K562 (cell line): ENCODE data around the gene MLLT11. TPM values are rescaled to one million over a fixed set of nuclear protein-coding genes. Genes with fewer than 3 reads are reported as not detected.

Experiments
- BCOR ChIP-seq: fragments of 450-650 bp; IDR thresholded peaks from 2 replicates; pipeline ENCODE4 v1.6.1; 2016
- EHMT2 ChIP-seq: fragments of 450-650 bp; IDR thresholded peaks from 2 replicates; pipeline ENCODE4 v1.6.1; 2018; ENCODE audit warnings: antibody characterized with exemption
- EP400 ChIP-seq: fragments of 450-650 bp; IDR thresholded peaks from 2 replicates; pipeline ENCODE4 v1.6.1; 2017; ENCODE audit warnings: antibody characterized with exemption, mild to moderate bottlenecking, moderate library complexity
- FOXM1 ChIP-seq, 2 experiments: fragments of 450-650 bp in 1 of 2; sonication (generic) in 1 of 2; formaldehyde crosslinking in 1 of 2; IDR thresholded peaks; 2 replicates each; pipeline versions ENCODE4 v1.6.1 to v1.9.0; 2017 to 2022; ENCODE audit warnings: low read depth in 2 of 2, mild to moderate bottlenecking in 2 of 2, missing genetic modification reagents in 1 of 2, moderate library complexity in 1 of 2
- HNRNPL ChIP-seq: fragments of 200-400 bp; formaldehyde crosslinking; IDR thresholded peaks from 2 replicates; pipeline ENCODE4 v1.6.1; 2017; ENCODE audit warnings: low read depth, mild to moderate bottlenecking, low read length
- HNRNPLL ChIP-seq: fragments of 200-400 bp; formaldehyde crosslinking; IDR thresholded peaks from 2 replicates; pipeline ENCODE4 v1.6.1; 2017; ENCODE audit warnings: low read length, low read depth, mild to moderate bottlenecking; ENCODE audit not compliant: poor library complexity, severe bottlenecking
- MITF ChIP-seq: IDR thresholded peaks from 2 replicates; pipeline ENCODE4 v1.6.1; 2014; ENCODE audit warnings: antibody characterized with exemption
- NBN ChIP-seq: fragments of 450-650 bp; IDR thresholded peaks from 2 replicates; pipeline ENCODE4 v1.6.1; 2016; ENCODE audit warnings: low read depth, mild to moderate bottlenecking
- NONO ChIP-seq, 2 experiments: fragments of 200-400 bp in 1 of 2; fragments of 450-650 bp in 1 of 2; formaldehyde crosslinking in 1 of 2; IDR thresholded peaks; 2 replicates each; pipeline ENCODE4 v1.6.1; 2017; ENCODE audit warnings: low read depth in 2 of 2, mild to moderate bottlenecking in 2 of 2, moderate library complexity in 2 of 2, low read length in 1 of 2
- PCBP2 ChIP-seq: fragments of 200-400 bp; formaldehyde crosslinking; IDR thresholded peaks from 2 replicates; pipeline ENCODE4 v1.6.1; 2018; ENCODE audit warnings: low read length, low read depth, mild to moderate bottlenecking, moderate library complexity; ENCODE audit not compliant: poor library complexity, severe bottlenecking
- POLR2AphosphoS2 ChIP-seq: IDR thresholded peaks from 2 replicates; pipeline ENCODE4 v1.6.1; 2012; ENCODE audit warnings: low read length, improper control_type of control experiment
- PYGO2 ChIP-seq: fragments of 450-650 bp; IDR thresholded peaks from 2 replicates; pipeline ENCODE4 v1.6.1; 2016; ENCODE audit warnings: mild to moderate bottlenecking, missing genetic modification characterization, moderate library complexity, missing compliant biosample characterization
- SMAD1 ChIP-seq: fragments of 150-350 bp; IDR thresholded peaks from 2 replicates; pipeline ENCODE4 v1.6.1; 2014; ENCODE audit warnings: low read length, low read depth; ENCODE audit not compliant: partially characterized antibody
- SMARCE1 ChIP-seq: fragments of 450-650 bp; IDR thresholded peaks from 2 replicates; pipeline ENCODE4 v1.7.1; 2016; ENCODE audit warnings: mild to moderate bottlenecking
- SRSF1 ChIP-seq: fragments of 200-400 bp; formaldehyde crosslinking; IDR thresholded peaks from 2 replicates; pipeline ENCODE4 v1.6.1; 2017; ENCODE audit warnings: mild to moderate bottlenecking, low read depth, low read length, moderate library complexity
- TAF7 ChIP-seq: fragments of 450-650 bp; IDR thresholded peaks from 2 replicates; pipeline ENCODE4 v1.6.1; 2016; ENCODE audit warnings: missing genetic modification characterization, missing compliant biosample characterization
- WHSC1 ChIP-seq: IDR thresholded peaks from one replicate; pipeline ENCODE4 v1.6.1; 2012; ENCODE audit warnings: low read length, control low read depth, inconsistent platforms
- ZBTB17 ChIP-seq: fragments of 450-650 bp; formaldehyde crosslinking; IDR thresholded peaks from 2 replicates; pipeline ENCODE4 v1.4.0; 2020; ENCODE audit warnings: mild to moderate bottlenecking
- ZNF280B ChIP-seq: fragments of 250-450 bp; sonication (Bioruptor Pico); IDR thresholded peaks from 2 replicates; pipeline ENCODE4 v1.5.1; 2021; ENCODE audit warnings: mild to moderate bottlenecking
- ZNF75A ChIP-seq: fragments of 450-650 bp; formaldehyde crosslinking; IDR thresholded peaks from 2 replicates; pipeline ENCODE4 v1.4.0; 2020; ENCODE audit warnings: mild to moderate bottlenecking
- ZNF77 ChIP-seq: fragments of 250-450 bp; sonication (Bioruptor Pico); IDR thresholded peaks from 2 replicates; pipeline ENCODE4 v1.5.0; 2020
- ZNF79 ChIP-seq: fragments of 250-450 bp; sonication (Bioruptor Pico); IDR thresholded peaks from 2 replicates; pipeline ENCODE4 v1.4.0; 2020; ENCODE audit warnings: low read depth, mild to moderate bottlenecking, moderate library complexity
- polyA plus RNA-seq, 8 experiments: library from polyadenylated mRNA; depleted of rRNA in 4 of 8; stranded (reverse) in 5 of 8; unstranded in 3 of 8; fragments of >200 nt; fragmentation: Nextera tagmentation in 2 of 8; fragmentation: Illumina TruSeq in 1 of 8; extraction: Ambion mirVana in 2 of 8; extraction: Trizol in 1 of 8; gene quantifications; 2 replicates each; pipeline versions ENCODE4 v1.2.1 to v1.2.3, GENCODE V29; 2011 to 2014; ENCODE audit warnings: inconsistent platforms in 1 of 8, missing spikeins in 1 of 8
- total RNA-seq, 7 experiments: library from RNA; depleted of rRNA in 6 of 7; stranded (reverse); fragments of >200 nt in 6 of 7; fragmentation: Illumina TruSeq in 2 of 7; extraction: Trizol in 2 of 7; gene quantifications; 2 replicates each; pipeline versions ENCODE4 v1.2.1 to v1.2.3, GENCODE V29; 2011 to 2021; ENCODE audit warnings: low replicate concordance in 1 of 7
- TF ChIP-seq, protein P1 (sequence below), 3 experiments: fragments of 200-800 bp in 1 of 3; sonication (Bioruptor generic) in 1 of 3; sonication (generic) in 1 of 3; formaldehyde crosslinking in 1 of 3; IDR thresholded peaks; 2 replicates each; pipeline versions ENCODE4 v1.6.1 to v1.8.0; 2016 to 2022; ENCODE audit warnings: mild to moderate bottlenecking in 2 of 3, missing compliant biosample characterization in 2 of 3, missing genetic modification characterization in 2 of 3, missing genetic modification reagents in 1 of 3

MLLT11 gene
- total and polyA plus RNA-seq, 9 of the 15 experiments (the other 6 are each of a cell fraction or from before 2014, with no cell fraction given): 12.1 to 91.0 (median 22.0) TPM

- TF ChIP-seq ZNF280B (no peak), ZBTB17 (peak; percentile 49; the same call in 1 of the 2 replicates), EHMT2 (peak; percentile 40), PCBP2 (no peak), MITF (no peak), ZNF77 (CRISPR knock-in tag) (no peak), ZNF79 (CRISPR knock-in tag) (no peak), POLR2AphosphoS2 (peak; percentile 67), SMARCE1 (0 out of 2 replicates have a peak, but pooled peaks have one; percentile 40), HNRNPLL (peak; percentile 95), ZNF75A (CRISPR knock-in tag) (no peak), SMAD1 (no peak), FOXM1 (IDR thresholded peaks at IDR 0.05; ENCODE audit: low read depth) (peak; percentile 62), FOXM1 (CRISPR knock-in tag; IDR thresholded peaks at IDR 0.05; ENCODE audit: low read depth) (no peak), EP400 (peak; percentile 100), BCOR (peak; percentile 83), SRSF1 (0 out of 2 replicates have a peak, but pooled peaks have one; percentile 10), TAF7 (tag) (peak; percentile 81), HNRNPL (no peak), NBN (peak; percentile 99), NONO (IDR thresholded peaks at IDR 0.05; ENCODE audit: low read depth in 2 of 2, low read length in 1 of 2) (peak in 1 of 2 experiments; percentile 72; a peak in 2 of 4 replicates), PYGO2 (tag) (peak; percentile 80; the same call in 1 of the 2 replicates), WHSC1 (no peak)
- TF ChIP-seq, protein P1, sequence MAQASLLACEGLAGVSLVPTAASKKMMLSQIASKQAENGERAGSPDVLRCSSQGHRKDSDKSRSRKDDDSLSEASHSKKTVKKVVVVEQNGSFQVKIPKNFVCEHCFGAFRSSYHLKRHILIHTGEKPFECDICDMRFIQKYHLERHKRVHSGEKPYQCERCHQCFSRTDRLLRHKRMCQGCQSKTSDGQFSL (CRISPR knock-in tag; IDR thresholded peaks at IDR 0.05): peak; percentile 90
- TF ChIP-seq, protein P1 (tag; IDR thresholded peaks at IDR 0.05): peak in 1 of 2 experiments; percentile 76; a peak in 1 of 4 replicates
Observed at GRCh38 chr1:151070474-151071276, 10.5 kb downstream of the MLLT11 start, which contains the start of gene GABPB2 (continued).
